ENCODE results near the gene KIFC3.
"Not testable (repeated sequence)": the region's sequence is repeated elsewhere in the genome, so short reads cannot be mapped to it uniquely, and the experiment has no call there.

KIFC3 gene

DNA sequence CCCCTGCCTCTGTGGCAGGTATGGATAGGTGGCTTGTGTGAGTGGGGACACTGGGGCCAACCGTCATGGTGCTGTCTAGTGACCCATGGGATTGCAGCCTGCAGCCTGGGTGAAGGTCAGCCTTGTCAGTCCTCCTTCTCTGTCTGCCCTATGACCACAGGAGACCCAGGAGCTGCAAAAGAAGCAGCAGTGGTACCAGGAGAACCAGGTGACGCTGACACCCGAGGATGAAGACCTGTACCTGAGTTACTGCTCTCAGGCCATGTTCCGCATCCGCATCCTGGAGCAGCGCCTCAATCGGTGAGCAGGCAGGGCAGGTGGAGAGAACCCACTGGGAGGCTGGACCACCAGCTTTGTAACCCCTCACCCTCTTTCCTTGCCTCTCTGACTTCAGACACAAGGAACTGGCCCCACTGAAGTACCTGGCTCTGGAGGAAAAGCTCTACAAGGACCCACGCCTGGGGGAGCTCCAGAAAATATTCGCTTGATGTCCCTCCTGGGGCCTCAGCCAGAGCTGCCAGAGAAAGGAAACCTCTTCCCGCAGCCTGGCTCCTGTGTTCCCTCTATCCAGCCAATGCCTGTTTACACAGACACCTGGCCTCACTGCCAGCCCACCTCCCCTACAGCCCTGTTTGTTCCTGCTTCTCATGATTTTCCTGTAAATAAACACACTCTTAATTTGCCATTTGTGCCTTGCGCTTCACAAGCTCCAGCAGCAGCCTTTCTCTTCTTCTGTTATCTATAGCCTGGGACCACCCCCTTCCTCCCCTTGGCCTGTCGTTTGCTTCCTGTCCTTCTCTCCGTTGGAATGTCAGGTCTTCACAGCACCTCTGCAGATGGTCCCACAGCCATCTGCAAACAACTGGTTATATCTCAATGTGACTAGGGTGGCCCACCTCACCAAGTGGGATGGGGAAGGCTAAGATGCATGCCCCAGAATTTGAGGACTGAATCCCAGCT is 71.2 kb downstream of the KIFC3 start:
- ChIA-PET CTCF (interaction anchor here (0.6 to 0.7 kb wide), 3 partner anchors 81 to 395 kb away, joined by 3 to 5 read pairs (median 3); no protein-coding TSS in a partner anchor), POLR2A (no interaction called here)
- Histone ChIP-seq H3K27ac (ENCODE audit: extremely low read depth, low read depth, low read length) (no peak overlapping the region), H3K4me3 (ENCODE audit: low read depth, low read length) (no peak overlapping the region), H3K9me3 (ENCODE audit: control insufficient read depth, insufficient read depth, low read depth, low read length) (no peaks in the 10 kb centered on the region), H3K4me1 (ENCODE audit: control insufficient read depth, insufficient read depth, low read length) (no peaks in the 10 kb centered on the region), H3K36me3 (ENCODE audit: control insufficient read depth in 2 of 2, insufficient read depth in 1 of 2, low read length in 2 of 2) (no peaks in the 10 kb centered on the region)
- TF ChIP-seq ZNF610 (tag by site-specific recombination; IDR thresholded peaks at IDR 0.05; ENCODE audit: borderline replicate concordance) (no peak), ZNF292 (tag by site-specific recombination; IDR thresholded peaks at IDR 0.05; ENCODE audit: borderline replicate concordance, low read depth) (no peak), ZNF658 (tag by site-specific recombination; IDR thresholded peaks at IDR 0.05) (no peak), ZNF174 (tag by site-specific recombination; IDR thresholded peaks at IDR 0.05) (no peak), ZBTB17 (tag by site-specific recombination; IDR thresholded peaks at IDR 0.05) (no peak), ZNF350 (tag by site-specific recombination; IDR thresholded peaks at IDR 0.05) (no peak), ZBTB8A (tag by site-specific recombination; IDR thresholded peaks at IDR 0.05) (no peak), EGR2 (tag by site-specific recombination; IDR thresholded peaks at IDR 0.05; ENCODE audit: low read depth) (no peak), FEZF1 (tag by site-specific recombination; IDR thresholded peaks at IDR 0.05) (no peak)
- TF ChIP-seq, protein P1, sequence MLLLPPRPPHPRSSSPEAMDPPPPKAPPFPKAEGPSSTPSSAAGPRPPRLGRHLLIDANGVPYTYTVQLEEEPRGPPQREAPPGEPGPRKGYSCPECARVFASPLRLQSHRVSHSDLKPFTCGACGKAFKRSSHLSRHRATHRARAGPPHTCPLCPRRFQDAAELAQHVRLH (tag by site-specific recombination; IDR thresholded peaks at IDR 0.05) = no peak
- TF ChIP-seq, protein P2, sequence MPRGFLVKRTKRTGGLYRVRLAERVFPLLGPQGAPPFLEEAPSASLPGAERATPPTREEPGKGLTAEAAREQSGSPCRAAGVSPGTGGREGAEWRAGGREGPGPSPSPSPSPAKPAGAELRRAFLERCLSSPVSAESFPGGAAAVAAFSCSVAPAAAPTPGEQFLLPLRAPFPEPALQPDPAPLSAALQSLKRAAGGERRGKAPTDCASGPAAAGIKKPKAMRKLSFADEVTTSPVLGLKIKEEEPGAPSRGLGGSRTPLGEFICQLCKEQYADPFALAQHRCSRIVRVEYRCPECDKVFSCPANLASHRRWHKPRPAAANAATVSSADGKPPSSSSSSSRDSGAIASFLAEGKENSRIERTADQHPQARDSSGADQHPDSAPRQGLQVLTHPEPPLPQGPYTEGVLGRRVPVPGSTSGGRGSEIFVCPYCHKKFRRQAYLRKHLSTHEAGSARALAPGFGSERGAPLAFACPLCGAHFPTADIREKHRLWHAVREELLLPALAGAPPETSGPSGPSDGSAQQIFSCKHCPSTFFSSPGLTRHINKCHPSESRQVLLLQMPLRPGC (tag by site-specific recombination; IDR thresholded peaks at IDR 0.05) = no peak

DNA sequence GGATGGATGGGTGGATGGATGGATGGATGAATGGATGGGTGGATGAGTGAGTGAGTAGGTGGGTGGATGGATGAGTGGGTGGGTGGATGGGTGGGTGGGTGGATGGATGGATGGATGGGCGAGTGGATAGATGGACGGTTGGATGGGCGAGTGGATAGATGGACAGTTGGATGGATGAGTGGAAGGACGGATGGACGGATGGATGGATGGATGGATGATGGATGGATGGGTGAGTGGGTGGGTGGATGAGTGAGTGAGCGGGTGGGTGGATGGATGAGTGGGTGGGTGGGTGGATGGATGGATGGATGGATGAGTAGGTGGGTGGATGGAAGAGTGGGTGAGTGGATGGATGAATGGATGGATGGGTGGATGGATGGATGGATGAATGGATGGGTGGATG is 72.4 kb downstream of the KIFC3 start:
- H3K36me3 ChIP-seq (ENCODE audit: control insufficient read depth in 2 of 2, insufficient read depth in 1 of 2, low read length in 2 of 2); H3K4me3 ChIP-seq (ENCODE audit: low read depth, low read length); H3K4me1 ChIP-seq (ENCODE audit: control insufficient read depth, insufficient read depth, low read length); H3K9me3 ChIP-seq (ENCODE audit: control insufficient read depth, insufficient read depth, low read depth, low read length); POLR2A ChIA-PET; H3K27ac ChIP-seq (ENCODE audit: extremely low read depth, low read depth, low read length): not testable (repeated sequence)
- TF ChIP-seq ZNF366 (tag by site-specific recombination; conservative IDR thresholded peaks at IDR 0.05) = peak; percentile 61
- peak; percentile 33; the same call in 1 of the 2 replicates for TF ChIP-seq ZBTB17 (tag by site-specific recombination; IDR thresholded peaks at IDR 0.05)
- peak; percentile 73 for TF ChIP-seq EGR2 (tag by site-specific recombination; IDR thresholded peaks at IDR 0.05; ENCODE audit: low read depth)
- peak; percentile 53 for TF ChIP-seq ZFHX2 (tag by site-specific recombination; conservative IDR thresholded peaks at IDR 0.05)
- CTCF ChIA-PET = interaction anchor here (0.6 kb wide), 1 partner anchor 142 kb away, joined by 3 read pairs; no protein-coding TSS in a partner anchor

DNA sequence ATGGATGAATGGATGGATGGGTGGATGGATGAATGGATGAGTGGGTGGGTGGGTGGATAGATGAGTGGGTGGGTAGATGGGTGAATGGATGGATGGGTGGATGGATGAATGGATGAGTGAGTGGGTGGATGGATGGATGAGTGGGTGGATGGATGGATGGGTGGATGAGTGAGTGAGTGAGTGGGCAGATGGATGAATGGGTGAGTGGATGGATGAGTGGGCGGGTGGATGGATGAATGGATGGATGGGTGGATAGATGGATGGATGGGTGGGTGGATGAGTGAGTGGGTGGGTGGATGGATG is 73.2 kb downstream of the KIFC3 start:
- Histone ChIP-seq H3K4me3 (ENCODE audit: low read depth, low read length) (no peak overlapping the region), H3K9me3 (ENCODE audit: control insufficient read depth, insufficient read depth, low read depth, low read length) (no peaks in the 10 kb centered on the region), H3K27ac (ENCODE audit: extremely low read depth, low read depth, low read length) (no peak overlapping the region), H3K4me1 (ENCODE audit: control insufficient read depth, insufficient read depth, low read length) (no peaks in the 10 kb centered on the region), H3K36me3 (ENCODE audit: control insufficient read depth in 2 of 2, insufficient read depth in 1 of 2, low read length in 2 of 2) (no peaks in the 10 kb centered on the region)
- ChIA-PET CTCF (no interaction called here), POLR2A (no interaction called here)
- TF ChIP-seq EGR2 (tag by site-specific recombination; IDR thresholded peaks at IDR 0.05; ENCODE audit: low read depth) (peak; percentile 97), ZFHX2 (tag by site-specific recombination; conservative IDR thresholded peaks at IDR 0.05) (peak; percentile 95), ZNF366 (tag by site-specific recombination; conservative IDR thresholded peaks at IDR 0.05) (peak; percentile 31; the same call in 1 of the 2 replicates), ZNF16 (tag by site-specific recombination; IDR thresholded peaks at IDR 0.05; ENCODE audit: low read depth) (no peak), ZNF202 (tag by site-specific recombination; IDR thresholded peaks at IDR 0.05; ENCODE audit: borderline replicate concordance) (no peak)
